ENCODE results near the gene APC2.

GRCh38 chr19:1456121-1456900 lies 6.4 kb downstream of the APC2 start:
- TF ChIP-seq CTCF (IDR thresholded peaks at IDR 0.05; ENCODE audit: low read depth, low read length) = no peak
- TF ChIP-seq EZH2phosphoT487 (IDR thresholded peaks at IDR 0.05; ENCODE audit: low read depth) = no peak
